Anterior cingulate cortex (tissue), 58 donors: ENCODE results near the gene NT5M.
A peak's percentile ranks its signal among the peaks of the same experiment; 100 is the strongest.
"Not testable (repeated sequence)": the region's sequence is repeated elsewhere in the genome, so short reads cannot be mapped to it uniquely, and the experiment has no call there.

Experiments used
- DNase-seq, 58 donors: peaks; one replicate each; lab custom pipeline; 2025; lab: John Stamatoyannopoulos, UW

NT5M gene

GRCh38 chr17:17300624-17301568, 2.3 kb upstream of the NT5M start:
- DNase-seq, result peak in 12 of 58 donors; percentile 4 to 35 (median 14)

- not testable (repeated sequence) for DNase-seq
Measured at GRCh38 chr17:17301659-17302058, 1.5 kb upstream of the NT5M start.

- DNase-seq, result peak in 1 of 58 donors; percentile 43
Measured at GRCh38 chr17:17303847-17304490, 796 bp downstream of the NT5M start.

- no peak for DNase-seq
Measured at GRCh38 chr17:17304521-17304985, 1.4 kb downstream of the NT5M start.

GRCh38 chr17:17305281-17305801, 2.2 kb downstream of the NT5M start:
- peak in 18 of 58 donors; percentile 6 to 82 (median 23) for DNase-seq

- DNase-seq, result no peak
Measured at GRCh38 chr17:17309356-17309755, 6.2 kb downstream of the NT5M start.

GRCh38 chr17:17313350-17313991, 10.3 kb downstream of the NT5M start:
- peak in 9 of 58 donors; percentile 9 to 52 (median 15) for DNase-seq

- no peak for DNase-seq
Measured at GRCh38 chr17:17314501-17315071, 11.4 kb downstream of the NT5M start.

- no peak for DNase-seq
Measured at GRCh38 chr17:17315142-17315821, 12.1 kb downstream of the NT5M start.

- DNase-seq, result no peak
Measured at GRCh38 chr17:17320188-17320910, 17.2 kb downstream of the NT5M start.

- DNase-seq, result no peak
Measured at GRCh38 chr17:17320911-17321220, 17.7 kb downstream of the NT5M start.

- DNase-seq, result no peak
Measured at GRCh38 chr17:17321356-17322025, 18.3 kb downstream of the NT5M start.

GRCh38 chr17:17322516-17323510, 19.6 kb downstream of the NT5M start:
- no peak for DNase-seq

GRCh38 chr17:17324616-17325015, 21.4 kb downstream of the NT5M start:
- DNase-seq, result no peak

- DNase-seq, result no peak
Measured at GRCh38 chr17:17325228-17325627, 22.1 kb downstream of the NT5M start.

- no peak for DNase-seq
Measured at GRCh38 chr17:17325816-17326215, 22.6 kb downstream of the NT5M start.

GRCh38 chr17:17326275-17326875, 23.2 kb downstream of the NT5M start:
- no peak for DNase-seq
